Stomach (tissue), 9 donors: ENCODE results near the gene CDC42BPB. TPM values are rescaled to one million over a fixed set of nuclear protein-coding genes. Genes with fewer than 3 reads are reported as not detected.

Source experiments
- DNase-seq, 2 donors: peaks; one replicate each; pipeline versions ENCODE4 v3.0.0 to v3.0.0-alpha.2; 2013 to 2019
- H3K27ac ChIP-seq, 5 donors: fragments of 200-600 bp in 4 of 5; sonication (generic) in 4 of 5; one replicate each; pipeline ENCODE4 v1.5.1; 2013 to 2019; ENCODE audit warnings: mild to moderate bottlenecking in 1 of 5, moderate library complexity in 1 of 5
- H3K27me3 ChIP-seq, 3 donors: fragments of 200-600 bp; sonication (generic); one replicate each; pipeline ENCODE4 v1.5.1; 2017 to 2019; ENCODE audit warnings: mixed run types in 1 of 3
- H3K36me3 ChIP-seq, 4 donors: fragments of 200-600 bp; sonication (generic); 1 replicate in 3 of 4; 2 replicates in 1 of 4; pipeline ENCODE4 v1.5.1; 2016 to 2019
- H3K4me1 ChIP-seq, 4 donors: fragments of 200-600 bp; sonication (generic); one replicate each; pipeline ENCODE4 v1.5.1; 2016 to 2019
- H3K4me3 ChIP-seq, 4 donors: fragments of 200-600 bp; sonication (generic) in 3 of 4; one replicate each; pipeline ENCODE4 v1.5.1; 2016 to 2019; ENCODE audit warnings: mild to moderate bottlenecking in 1 of 4
- H3K9me3 ChIP-seq, 4 donors: fragments of 200-600 bp; sonication (generic); one replicate each; pipeline ENCODE4 v1.5.1; 2016 to 2019
- CTCF ChIP-seq, 7 experiments: fragments of 450-650 bp in 4 of 7; fragments of 200-600 bp in 3 of 7; sonication (generic) in 3 of 7; IDR thresholded peaks; one replicate each; pipeline ENCODE4 v1.5.1; 2016 to 2019; ENCODE audit warnings: antibody characterized with exemption in 7 of 7, control low read depth in 2 of 7, mild to moderate bottlenecking in 1 of 7
- EP300 ChIP-seq: sonication (generic); formaldehyde crosslinking; IDR thresholded peaks from one replicate; pipeline ENCODE4 v1.6.1; 2017; ENCODE audit warnings: antibody characterized with exemption
- POLR2A ChIP-seq, 4 donors: fragments of 450-650 bp; IDR thresholded peaks; one replicate each; pipeline ENCODE4 v1.6.1; 2016; ENCODE audit warnings: antibody characterized with exemption in 4 of 4, control low read depth in 2 of 4, mild to moderate bottlenecking in 1 of 4, moderate library complexity in 1 of 4
- POLR2AphosphoS5 ChIP-seq, 3 donors: sonication (generic); formaldehyde crosslinking; IDR thresholded peaks; one replicate each; pipeline ENCODE4 v1.6.1; 2016; ENCODE audit warnings: antibody characterized with exemption in 3 of 3
- WGBS, 5 donors: extraction: QIAGEN DNeasy Blood & Tissue Kit in 3 of 5; methylation state at CpG; one replicate each; pipeline versions ENCODE4 v1.1.5 to v1.1.7; 2013 to 2018; 5-methylcytosine and 5-hydroxymethylcytosine counted together
- intact Hi-C: fragments of 100-400 bp; cut with DNase I; formaldehyde crosslinking; loops from one replicate; pipeline ENCODE4 v1.15.1; 2023; ENCODE audit warnings: low total_unique reads
- polyA plus RNA-seq, 3 donors: library from polyadenylated mRNA; stranded (reverse); fragments of 200-250 nt; gene quantifications; one replicate each; pipeline ENCODE4 v1.2.3, GENCODE V29; 2013
- total RNA-seq, 5 donors: library from RNA; depleted of rRNA; stranded (reverse); fragments of >200 nt; gene quantifications; one replicate each; pipeline versions ENCODE4 v1.1.0 to v1.2.3, GENCODE V29; 2014 to 2016
- donor health status: healthy with polysubstance abuse.
- donor health status: Bipolar disorder and iron deficiency.
- donor health status: healthy.

Gene CDC42BPB
- total and polyA plus RNA-seq, 8 donors, result 16.3 to 400 (median 127) TPM

DNA sequence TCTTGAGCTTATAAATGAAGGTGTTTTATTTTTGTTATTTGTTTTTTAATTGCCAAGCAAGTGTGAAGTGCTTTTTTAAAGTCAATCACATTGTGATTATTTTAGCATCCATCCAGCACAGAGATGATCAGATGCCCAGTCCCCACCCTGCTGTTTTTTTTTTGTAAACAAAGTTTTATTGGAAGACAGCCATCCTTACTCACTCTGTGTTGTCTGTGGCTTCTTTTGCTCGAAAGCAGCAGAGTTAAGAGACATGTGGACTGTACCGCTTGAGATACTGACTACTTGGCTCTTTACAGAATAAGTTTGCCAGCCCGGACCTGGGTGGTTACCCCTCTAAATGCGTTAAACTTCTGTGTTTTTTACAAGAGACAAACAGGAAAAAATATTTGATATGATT, 165.8 kb downstream of the CDC42BPB start:
- Histone ChIP-seq H3K27ac (no peak overlapping the region), H3K27me3 (no peaks in the 10 kb centered on the region), H3K9me3 (no peaks in the 10 kb centered on the region), H3K4me1 (peaks cover 0 to 17% (median 4%) of the 10 kb centered on the region in 4 donors), H3K4me3 (no peak overlapping the region), H3K36me3 (peaks cover 1 to 66% (median 49%) of the 10 kb centered on the region in 4 donors)
- intact Hi-C loops, result no loop called here
- TF ChIP-seq POLR2A (IDR thresholded peaks at IDR 0.05), result no peak
- no peak for TF ChIP-seq CTCF (IDR thresholded peaks at IDR 0.05)
- no peak for TF ChIP-seq POLR2AphosphoS5 (IDR thresholded peaks at IDR 0.05)
- TF ChIP-seq EP300, result no peak
- WGBS, 5 donors, result 62 to 81% (median 73%) methylated on average over 4 of the region's 4 CpGs
- DNase-seq, result no peak

GRCh38 chr14:102891111-102891510, 166.2 kb downstream of the CDC42BPB start:
- peaks cover 5 to 68% (median 54%) of the 10 kb centered on the region in 4 donors for H3K36me3 ChIP-seq
- H3K9me3 ChIP-seq, result no peaks in the 10 kb centered on the region
- WGBS, 5 donors, result 86 to 92% (median 87%) methylated on average over 15 of the region's 15 CpGs
- DNase-seq, result no peak
- intact Hi-C loops, result no loop called here
- TF ChIP-seq CTCF (IDR thresholded peaks at IDR 0.05), result no peak
- peaks cover 0 to 17% (median 4%) of the 10 kb centered on the region in 4 donors for H3K4me1 ChIP-seq
- no peaks in the 10 kb centered on the region for H3K27me3 ChIP-seq
- H3K27ac ChIP-seq, result no peak overlapping the region
- no peak overlapping the region for H3K4me3 ChIP-seq

DNA sequence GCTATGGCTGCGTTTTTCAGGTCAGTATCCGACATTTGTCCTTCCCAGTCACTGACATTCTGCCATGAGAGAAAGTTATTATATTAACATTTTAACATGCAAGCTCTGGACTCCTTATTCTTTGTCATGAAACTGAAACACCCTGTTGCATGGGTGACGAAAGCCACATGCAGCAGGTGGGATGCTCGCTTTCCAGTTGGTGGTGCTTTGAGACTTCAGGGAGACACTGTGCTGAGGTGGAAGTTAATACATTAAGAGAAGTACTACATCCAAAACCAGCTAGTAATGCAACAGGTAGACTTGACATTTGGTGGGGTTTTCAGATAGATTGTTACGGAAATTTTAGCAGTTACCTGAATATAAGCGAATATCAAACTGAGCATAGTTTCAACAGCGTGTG, 167.7 kb downstream of the CDC42BPB start:
- Histone ChIP-seq H3K9me3 (no peaks in the 10 kb centered on the region), H3K36me3 (peaks cover 6 to 67% (median 59%) of the 10 kb centered on the region in 4 donors), H3K27me3 (no peaks in the 10 kb centered on the region), H3K4me3 (no peak overlapping the region), H3K4me1 (peaks cover 0 to 17% (median 4%) of the 10 kb centered on the region in 4 donors), H3K27ac (no peak overlapping the region)
- intact Hi-C loops, result no loop called here
- no peak for DNase-seq
- WGBS, 5 donors, result 88 to 98% (median 97%) methylated on average over 7 of the region's 7 CpGs
- TF ChIP-seq EP300 (no peak), CTCF (IDR thresholded peaks at IDR 0.05) (no peak), POLR2AphosphoS5 (IDR thresholded peaks at IDR 0.05) (no peak)

GRCh38 chr14:102888748-102889147, 168.6 kb downstream of the CDC42BPB start:
- Histone ChIP-seq H3K4me3 (no peak overlapping the region), H3K27me3 (no peaks in the 10 kb centered on the region), H3K36me3 (peaks cover 6 to 64% (median 61%) of the 10 kb centered on the region in 4 donors), H3K4me1 (peaks cover 0 to 10% (median 4%) of the 10 kb centered on the region in 4 donors), H3K27ac (no peak overlapping the region), H3K9me3 (no peaks in the 10 kb centered on the region)
- intact Hi-C loops, result no loop called here
- TF ChIP-seq EP300, result no peak
- TF ChIP-seq POLR2A (IDR thresholded peaks at IDR 0.05), result no peak
- no peak for TF ChIP-seq CTCF (IDR thresholded peaks at IDR 0.05)
- no peak for TF ChIP-seq POLR2AphosphoS5 (IDR thresholded peaks at IDR 0.05)
- no peak for DNase-seq
- WGBS, 5 donors, result 42 to 70% (median 58%) methylated on average over 1 of the region's 1 CpG
